K562 (cell line): Measurements from ENCODE around the gene AGAP3. TPM values are rescaled to one million over a fixed set of nuclear protein-coding genes. Genes with fewer than 3 reads are reported as not detected.

ENCODE experiments used
- ARID1B ChIP-seq: fragments of 450-650 bp; IDR thresholded peaks from 2 replicates; pipeline ENCODE4 v1.6.1; 2016; ENCODE audit warnings: antibody characterized with exemption, mild to moderate bottlenecking, inconsistent platforms
- ATF7 ChIP-seq: fragments of 450-650 bp; IDR thresholded peaks from 2 replicates; pipeline ENCODE4 v1.7.1; 2014; ENCODE audit warnings: mild to moderate bottlenecking, moderate library complexity
- CAMTA2 ChIP-seq: fragments of 250-450 bp; sonication (Bioruptor Pico); conservative IDR thresholded peaks from 2 replicates; pipeline ENCODE4 v1.5.1; 2022
- JUN ChIP-seq, 2 experiments: sonication (generic) in 1 of 2; formaldehyde crosslinking in 1 of 2; IDR thresholded peaks; 2 replicates each; pipeline versions ENCODE4 v1.6.1 to v1.8.0; 2012 to 2022; ENCODE audit warnings: borderline replicate concordance in 2 of 2, mild to moderate bottlenecking in 2 of 2, improper control_type of control experiment in 1 of 2, low read depth in 1 of 2, low read length in 1 of 2, missing genetic modification reagents in 1 of 2
- MLLT1 ChIP-seq, 2 experiments: fragments of 450-650 bp; IDR thresholded peaks; 2 replicates each; pipeline ENCODE4 v1.6.1; 2016
- MXI1 ChIP-seq: IDR thresholded peaks from 2 replicates; pipeline ENCODE4 v1.6.1; 2011; ENCODE audit warnings: low read depth, mild to moderate bottlenecking, improper control_type of control experiment, low read length
- SMARCA4 ChIP-seq: fragments of 450-650 bp; IDR thresholded peaks from 2 replicates; pipeline ENCODE4 v1.6.1; 2016
- SMARCE1 ChIP-seq: fragments of 450-650 bp; IDR thresholded peaks from 2 replicates; pipeline ENCODE4 v1.7.1; 2016; ENCODE audit warnings: mild to moderate bottlenecking
- TCF7 ChIP-seq: sonication (generic); IDR thresholded peaks from 2 replicates; pipeline ENCODE4 v1.6.1; 2016; ENCODE audit warnings: antibody characterized with exemption, borderline replicate concordance
- ZBTB40 ChIP-seq, 2 experiments: fragments of 450-650 bp in 1 of 2; sonication (generic) in 1 of 2; formaldehyde crosslinking in 1 of 2; IDR thresholded peaks; 2 replicates each; pipeline versions ENCODE4 v1.7.1 to v1.9.0; 2016 to 2022; ENCODE audit warnings: inconsistent platforms in 1 of 2, mild to moderate bottlenecking in 1 of 2, missing genetic modification reagents in 1 of 2
- ZBTB7A ChIP-seq: IDR thresholded peaks from 2 replicates; pipeline ENCODE4 v1.6.1; 2011; ENCODE audit warnings: low read depth, mild to moderate bottlenecking, low read length, moderate library complexity, borderline replicate concordance; ENCODE audit not compliant: control insufficient read depth
- polyA plus RNA-seq, 8 experiments: library from polyadenylated mRNA; depleted of rRNA in 4 of 8; stranded (reverse) in 5 of 8; unstranded in 3 of 8; fragments of >200 nt; fragmentation: Nextera tagmentation in 2 of 8; fragmentation: Illumina TruSeq in 1 of 8; extraction: Ambion mirVana in 2 of 8; extraction: Trizol in 1 of 8; gene quantifications; 2 replicates each; pipeline versions ENCODE4 v1.2.1 to v1.2.3, GENCODE V29; 2011 to 2014; ENCODE audit warnings: inconsistent platforms in 1 of 8, missing spikeins in 1 of 8
- total RNA-seq, 7 experiments: library from RNA; depleted of rRNA in 6 of 7; stranded (reverse); fragments of >200 nt in 6 of 7; fragmentation: Illumina TruSeq in 2 of 7; extraction: Trizol in 2 of 7; gene quantifications; 2 replicates each; pipeline versions ENCODE4 v1.2.1 to v1.2.3, GENCODE V29; 2011 to 2021; ENCODE audit warnings: low replicate concordance in 1 of 7
- TF ChIP-seq, protein P1 (sequence below): sonication (generic); formaldehyde crosslinking; IDR thresholded peaks from 2 replicates; pipeline ENCODE4 v1.8.0; 2022; ENCODE audit warnings: mild to moderate bottlenecking, missing genetic modification reagents
- TF ChIP-seq, protein P2 (sequence below): conservative IDR thresholded peaks from 2 replicates; pipeline ENCODE4 v1.6.1; 2011; ENCODE audit warnings: low read depth, mild to moderate bottlenecking, low read length; ENCODE audit not compliant: control insufficient read depth

AGAP3 gene
- total and polyA plus RNA-seq, 9 of the 15 experiments (the other 6 are each of a cell fraction or from before 2014, with no cell fraction given) = 3.4 to 208 (median 62.2) TPM

GRCh38 chr7:151080067-151080521, 6.2 kb upstream of the AGAP3 start (continued):
- TF ChIP-seq ATF7 (peak; percentile 8; the same call in 1 of the 2 replicates), TCF7 (no peak), JUN (IDR thresholded peaks at IDR 0.05; ENCODE audit: borderline replicate concordance, low read depth, low read length) (no peak), JUN (CRISPR knock-in tag; IDR thresholded peaks at IDR 0.05; ENCODE audit: borderline replicate concordance) (peak; percentile 83), SMARCA4 (peak; percentile 53; the same call in 1 of the 2 replicates), ARID1B (peak; percentile 44; the same call in 1 of the 2 replicates), MXI1 (peak; percentile 17; the same call in 1 of the 2 replicates), ZBTB40 (IDR thresholded peaks at IDR 0.05) (0 out of 2 replicates have a peak, but pooled peaks have one; percentile 42), ZBTB40 (CRISPR knock-in tag; IDR thresholded peaks at IDR 0.05) (no peak), MLLT1 (IDR thresholded peaks at IDR 0.05) (0 out of 4 replicates have a peak, but pooled peaks of 1 of the 2 experiments have one; percentile 27), ZBTB7A (0 out of 2 replicates have a peak, but pooled peaks have one; percentile 6), CAMTA2 (CRISPR knock-in tag) (no peak), SMARCE1 (0 out of 2 replicates have a peak, but pooled peaks have one; percentile 54)
- TF ChIP-seq, protein P1, sequence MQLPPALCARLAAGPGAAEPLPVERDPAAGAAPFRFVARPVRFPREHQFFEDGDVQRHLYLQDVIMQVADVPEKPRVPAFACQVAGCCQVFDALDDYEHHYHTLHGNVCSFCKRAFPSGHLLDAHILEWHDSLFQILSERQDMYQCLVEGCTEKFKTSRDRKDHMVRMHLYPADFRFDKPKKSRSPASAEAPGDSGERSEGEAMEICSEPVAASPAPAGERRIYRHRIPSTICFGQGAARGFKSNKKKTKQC (CRISPR knock-in tag) = peak; percentile 88
- TF ChIP-seq, protein P2, sequence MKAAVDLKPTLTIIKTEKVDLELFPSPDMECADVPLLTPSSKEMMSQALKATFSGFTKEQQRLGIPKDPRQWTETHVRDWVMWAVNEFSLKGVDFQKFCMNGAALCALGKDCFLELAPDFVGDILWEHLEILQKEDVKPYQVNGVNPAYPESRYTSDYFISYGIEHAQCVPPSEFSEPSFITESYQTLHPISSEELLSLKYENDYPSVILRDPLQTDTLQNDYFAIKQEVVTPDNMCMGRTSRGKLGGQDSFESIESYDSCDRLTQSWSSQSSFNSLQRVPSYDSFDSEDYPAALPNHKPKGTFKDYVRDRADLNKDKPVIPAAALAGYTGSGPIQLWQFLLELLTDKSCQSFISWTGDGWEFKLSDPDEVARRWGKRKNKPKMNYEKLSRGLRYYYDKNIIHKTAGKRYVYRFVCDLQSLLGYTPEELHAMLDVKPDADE = 0 out of 2 replicates have a peak, but pooled peaks have one; percentile 23
